ENCODE results near the gene TAL1. TPM values are rescaled to one million over a fixed set of nuclear protein-coding genes. Genes with fewer than 3 reads are reported as not detected.

The TAL1 gene
- total and polyA plus RNA-seq, 2 of the 13 experiments (the other 11 are each of a cell fraction or from before 2014, with no cell fraction given), result 0.05 TPM; not detected in 1

DNA sequence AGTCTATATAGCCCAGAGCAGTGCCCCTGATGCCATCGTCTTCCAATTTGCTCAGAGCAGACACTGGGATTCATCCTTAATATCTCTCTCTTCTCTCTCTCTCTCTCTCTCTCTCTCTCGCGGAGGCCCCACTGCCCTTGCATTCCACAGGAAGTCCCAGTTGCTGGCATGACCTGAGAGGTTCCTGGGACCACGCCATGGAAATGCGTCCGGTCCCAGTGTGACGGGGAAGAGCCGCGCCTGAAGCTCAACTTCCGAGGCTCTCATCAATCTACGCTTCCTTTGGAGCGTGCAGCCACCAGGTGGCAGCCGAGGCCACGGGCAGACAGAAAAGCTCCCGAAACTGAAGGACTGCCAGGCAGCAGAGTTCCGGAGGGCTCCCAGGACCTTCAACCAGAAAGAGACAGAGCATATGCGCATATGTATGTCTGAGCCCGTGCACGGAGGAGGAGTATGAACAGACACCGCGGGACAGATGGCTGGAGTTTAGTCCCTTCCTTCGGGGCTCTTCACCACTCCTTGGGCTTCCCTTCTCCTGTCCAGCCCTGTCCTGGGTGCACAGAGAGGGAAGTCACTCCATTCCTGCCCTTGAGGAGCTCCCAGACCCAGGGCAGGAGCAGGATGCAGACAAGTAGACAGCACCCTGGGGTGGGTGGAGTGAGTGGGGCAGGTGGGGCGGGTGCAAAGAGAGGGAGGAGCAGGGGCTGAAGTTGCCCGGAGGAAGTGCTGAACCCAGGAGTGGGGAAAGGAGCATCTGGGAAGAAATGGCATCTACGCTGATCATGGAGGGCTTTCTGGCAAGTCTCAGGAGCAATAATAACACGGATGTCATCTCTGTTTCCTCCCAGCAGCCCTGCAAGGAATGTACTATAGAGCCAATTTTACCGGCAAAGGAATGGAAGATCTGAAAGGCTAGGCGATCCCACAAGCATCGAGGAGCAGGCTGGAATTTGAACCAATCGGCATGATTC is 52.7 kb downstream of the TAL1 start (continued):
- TF ChIP-seq ZNF234 (CRISPR knock-in tag; conservative IDR thresholded peaks at IDR 0.05), result 0 out of 2 replicates have a peak, but pooled peaks have one; percentile 36
- TF ChIP-seq POLR2G (IDR thresholded peaks at IDR 0.05; ENCODE audit: low read depth, low read length), result no peak
- TF ChIP-seq ZSCAN9 (CRISPR knock-in tag; IDR thresholded peaks at IDR 0.05; ENCODE audit: borderline replicate concordance), result 0 out of 2 replicates have a peak, but pooled peaks have one; percentile 36
- TF ChIP-seq, protein P1, sequence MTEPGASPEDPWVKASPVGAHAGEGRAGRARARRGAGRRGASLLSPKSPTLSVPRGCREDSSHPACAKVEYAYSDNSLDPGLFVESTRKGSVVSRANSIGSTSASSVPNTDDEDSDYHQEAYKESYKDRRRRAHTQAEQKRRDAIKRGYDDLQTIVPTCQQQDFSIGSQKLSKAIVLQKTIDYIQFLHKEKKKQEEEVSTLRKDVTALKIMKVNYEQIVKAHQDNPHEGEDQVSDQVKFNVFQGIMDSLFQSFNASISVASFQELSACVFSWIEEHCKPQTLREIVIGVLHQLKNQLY (CRISPR knock-in tag; IDR thresholded peaks at IDR 0.05), result 0 out of 2 replicates have a peak, but pooled peaks have one; percentile 15
- TF ChIP-seq, protein P2, sequence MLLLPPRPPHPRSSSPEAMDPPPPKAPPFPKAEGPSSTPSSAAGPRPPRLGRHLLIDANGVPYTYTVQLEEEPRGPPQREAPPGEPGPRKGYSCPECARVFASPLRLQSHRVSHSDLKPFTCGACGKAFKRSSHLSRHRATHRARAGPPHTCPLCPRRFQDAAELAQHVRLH (CRISPR knock-in tag; IDR thresholded peaks at IDR 0.05; ENCODE audit: borderline replicate concordance, low read depth), result peak; percentile 49; the same call in 1 of the 2 replicates
- TF ChIP-seq HDAC1 (CRISPR knock-in tag; IDR thresholded peaks at IDR 0.05), result peak; percentile 90
- TF ChIP-seq, protein P3, sequence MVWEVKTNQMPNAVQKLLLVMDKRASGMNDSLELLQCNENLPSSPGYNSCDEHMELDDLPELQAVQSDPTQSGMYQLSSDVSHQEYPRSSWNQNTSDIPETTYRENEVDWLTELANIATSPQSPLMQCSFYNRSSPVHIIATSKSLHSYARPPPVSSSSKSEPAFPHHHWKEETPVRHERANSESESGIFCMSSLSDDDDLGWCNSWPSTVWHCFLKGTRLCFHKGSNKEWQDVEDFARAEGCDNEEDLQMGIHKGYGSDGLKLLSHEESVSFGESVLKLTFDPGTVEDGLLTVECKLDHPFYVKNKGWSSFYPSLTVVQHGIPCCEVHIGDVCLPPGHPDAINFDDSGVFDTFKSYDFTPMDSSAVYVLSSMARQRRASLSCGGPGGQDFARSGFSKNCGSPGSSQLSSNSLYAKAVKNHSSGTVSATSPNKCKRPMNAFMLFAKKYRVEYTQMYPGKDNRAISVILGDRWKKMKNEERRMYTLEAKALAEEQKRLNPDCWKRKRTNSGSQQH (CRISPR knock-in tag; IDR thresholded peaks at IDR 0.05; ENCODE audit: low read depth), result peak; percentile 66; the same call in 1 of the 2 replicates
- peak; percentile 14; the same call in 1 of the 2 replicates for TF ChIP-seq ZNF292 (CRISPR knock-in tag; IDR thresholded peaks at IDR 0.05; ENCODE audit: borderline replicate concordance, low read depth)
- TF ChIP-seq, protein P4, sequence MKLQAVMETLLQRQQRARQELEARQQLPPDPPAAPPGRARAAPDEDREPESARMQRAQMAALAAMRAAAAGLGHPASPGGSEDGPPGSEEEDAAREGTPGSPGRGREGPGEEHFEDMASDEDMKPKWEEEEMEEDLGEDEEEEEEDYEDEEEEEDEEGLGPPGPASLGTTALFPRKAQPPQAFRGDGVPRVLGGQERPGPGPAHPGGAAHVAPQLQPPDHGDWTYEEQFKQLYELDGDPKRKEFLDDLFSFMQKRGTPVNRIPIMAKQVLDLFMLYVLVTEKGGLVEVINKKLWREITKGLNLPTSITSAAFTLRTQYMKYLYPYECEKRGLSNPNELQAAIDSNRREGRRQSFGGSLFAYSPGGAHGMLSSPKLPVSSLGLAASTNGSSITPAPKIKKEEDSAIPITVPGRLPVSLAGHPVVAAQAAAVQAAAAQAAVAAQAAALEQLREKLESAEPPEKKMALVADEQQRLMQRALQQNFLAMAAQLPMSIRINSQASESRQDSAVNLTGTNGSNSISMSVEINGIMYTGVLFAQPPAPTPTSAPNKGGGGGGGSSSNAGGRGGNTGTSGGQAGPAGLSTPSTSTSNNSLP (IDR thresholded peaks at IDR 0.05; ENCODE audit: low read depth, low read length), result 0 out of 2 replicates have a peak, but pooled peaks have one; percentile 23
- TF ChIP-seq SRF (IDR thresholded peaks at IDR 0.05; ENCODE audit: low read depth, low read length), result 0 out of 2 replicates have a peak, but pooled peaks have one; percentile 33
- TF ChIP-seq KDM2A (CRISPR knock-in tag; IDR thresholded peaks at IDR 0.05; ENCODE audit: borderline replicate concordance, low read depth), result peak; percentile 84
- TF ChIP-seq, protein P5, sequence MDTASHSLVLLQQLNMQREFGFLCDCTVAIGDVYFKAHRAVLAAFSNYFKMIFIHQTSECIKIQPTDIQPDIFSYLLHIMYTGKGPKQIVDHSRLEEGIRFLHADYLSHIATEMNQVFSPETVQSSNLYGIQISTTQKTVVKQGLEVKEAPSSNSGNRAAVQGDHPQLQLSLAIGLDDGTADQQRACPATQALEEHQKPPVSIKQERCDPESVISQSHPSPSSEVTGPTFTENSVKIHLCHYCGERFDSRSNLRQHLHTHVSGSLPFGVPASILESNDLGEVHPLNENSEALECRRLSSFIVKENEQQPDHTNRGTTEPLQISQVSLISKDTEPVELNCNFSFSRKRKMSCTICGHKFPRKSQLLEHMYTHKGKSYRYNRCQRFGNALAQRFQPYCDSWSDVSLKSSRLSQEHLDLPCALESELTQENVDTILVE (CRISPR knock-in tag; IDR thresholded peaks at IDR 0.05), result peak; percentile 43; the same call in 1 of the 2 replicates
- TF ChIP-seq POGZ (CRISPR knock-in tag; IDR thresholded peaks at IDR 0.05), result peak; percentile 71
- TF ChIP-seq ZNF619 (CRISPR knock-in tag; IDR thresholded peaks at IDR 0.05), result 0 out of 2 replicates have a peak, but pooled peaks have one; percentile 59
- peak; percentile 87; the same call in 1 of the 2 replicates for TF ChIP-seq IRF2 (CRISPR knock-in tag; IDR thresholded peaks at IDR 0.05)
- no peak for TF ChIP-seq GTF3A (CRISPR knock-in tag; conservative IDR thresholded peaks at IDR 0.05)
- TF ChIP-seq, protein P6, sequence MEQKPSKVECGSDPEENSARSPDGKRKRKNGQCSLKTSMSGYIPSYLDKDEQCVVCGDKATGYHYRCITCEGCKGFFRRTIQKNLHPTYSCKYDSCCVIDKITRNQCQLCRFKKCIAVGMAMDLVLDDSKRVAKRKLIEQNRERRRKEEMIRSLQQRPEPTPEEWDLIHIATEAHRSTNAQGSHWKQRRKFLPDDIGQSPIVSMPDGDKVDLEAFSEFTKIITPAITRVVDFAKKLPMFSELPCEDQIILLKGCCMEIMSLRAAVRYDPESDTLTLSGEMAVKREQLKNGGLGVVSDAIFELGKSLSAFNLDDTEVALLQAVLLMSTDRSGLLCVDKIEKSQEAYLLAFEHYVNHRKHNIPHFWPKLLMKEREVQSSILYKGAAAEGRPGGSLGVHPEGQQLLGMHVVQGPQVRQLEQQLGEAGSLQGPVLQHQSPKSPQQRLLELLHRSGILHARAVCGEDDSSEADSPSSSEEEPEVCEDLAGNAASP (CRISPR knock-in tag; IDR thresholded peaks at IDR 0.05; ENCODE audit: borderline replicate concordance), result peak; percentile 58; the same call in 1 of the 2 replicates
- peak; percentile 70 for TF ChIP-seq SMC3 (IDR thresholded peaks at IDR 0.05; ENCODE audit: low read length)
- peak; percentile 37; the same call in 1 of the 2 replicates for TF ChIP-seq ZBTB38 (CRISPR knock-in tag; IDR thresholded peaks at IDR 0.05)
- peak; percentile 63; the same call in 1 of the 2 replicates for TF ChIP-seq ZNF501 (CRISPR knock-in tag; IDR thresholded peaks at IDR 0.05)
- peak; percentile 44; the same call in 1 of the 2 replicates for TF ChIP-seq ZNF263 (CRISPR knock-in tag; IDR thresholded peaks at IDR 0.05)
- TF ChIP-seq PHF21A (CRISPR knock-in tag; IDR thresholded peaks at IDR 0.05), result peak; percentile 46; the same call in 1 of the 2 replicates
